ENCODE results near the gene UBE2V1.
"Not testable (repeated sequence)": the region's sequence is repeated elsewhere in the genome, so short reads cannot be mapped to it uniquely, and the experiment has no call there.

The UBE2V1 gene

GRCh38 chr20:50092436-50092835, 20.5 kb downstream of the UBE2V1 start:
- DNase-seq = no peak

GRCh38 chr20:50089787-50090177, 23.2 kb downstream of the UBE2V1 start:
- DNase-seq = no peak

- DNase-seq = no peak
Measured at GRCh38 chr20:50089140-50089786, 23.7 kb downstream of the UBE2V1 start.

GRCh38 chr20:50088022-50088421, 24.9 kb downstream of the UBE2V1 start:
- DNase-seq = no peak

DNA sequence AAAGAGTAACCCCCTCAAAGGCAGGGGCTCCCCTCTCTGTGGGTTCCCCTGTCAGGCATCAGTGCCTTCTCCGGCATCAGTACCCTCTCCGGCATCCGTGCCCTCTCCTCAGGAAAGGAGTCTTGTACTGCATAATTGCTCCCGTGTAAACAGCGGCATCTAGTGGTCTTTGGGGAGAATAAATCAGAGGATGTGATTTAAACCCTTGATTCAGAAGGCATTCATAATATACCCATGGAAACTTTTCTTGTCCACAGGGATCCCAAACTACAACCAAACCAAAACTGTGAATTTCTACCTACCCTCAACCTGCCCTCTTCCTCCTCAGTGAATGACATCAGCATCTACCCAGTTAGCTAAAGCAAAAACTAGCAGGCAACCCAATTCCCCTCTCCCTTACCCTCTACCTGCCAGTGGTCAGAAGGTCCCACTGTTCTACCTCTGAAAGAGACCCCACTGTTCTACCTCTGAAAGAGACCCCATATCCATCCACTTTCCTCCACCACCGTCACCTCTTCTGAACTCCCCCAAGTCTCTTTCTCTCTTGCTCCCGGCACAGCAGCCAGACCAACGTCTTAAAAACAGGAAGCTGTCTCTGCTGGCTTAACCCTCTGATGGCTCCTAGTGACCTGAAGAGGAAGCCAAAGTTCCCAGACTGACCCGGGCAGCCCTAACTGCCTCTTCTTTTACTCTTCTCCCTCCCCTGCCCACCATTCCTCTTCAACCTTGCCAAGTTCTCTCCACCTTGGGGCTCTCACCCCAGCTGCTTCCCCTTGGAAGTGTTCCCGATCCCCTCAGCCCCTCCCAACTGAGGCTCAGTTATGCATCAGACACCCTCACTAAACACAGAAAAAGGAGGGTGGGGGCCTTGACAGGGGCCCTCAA, 27.2 kb downstream of the UBE2V1 start:
- no peak for DNase-seq

GRCh38 chr20:50085146-50085480, 27.8 kb downstream of the UBE2V1 start:
- DNase-seq = no peak

DNA sequence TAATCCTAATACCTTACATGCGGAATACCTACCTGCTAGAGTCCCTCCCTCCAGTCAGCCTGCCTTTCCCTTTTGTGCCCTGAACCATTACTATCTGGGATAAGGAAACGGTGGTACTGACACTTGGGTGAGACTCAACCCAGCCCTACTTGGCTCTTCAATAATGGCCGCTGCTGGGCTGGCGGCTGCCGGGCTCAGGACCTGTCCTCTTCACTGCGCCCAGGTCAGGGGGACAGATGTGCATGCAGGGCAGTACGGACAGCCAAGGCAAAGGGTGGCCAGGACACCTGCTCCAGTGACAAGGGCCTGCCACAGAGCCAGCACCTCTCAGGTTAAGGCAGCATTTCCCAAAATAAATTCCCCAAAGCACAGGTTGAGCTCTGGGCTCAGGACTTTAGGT, 29.9 kb downstream of the UBE2V1 start:
- DNase-seq = no peak

GRCh38 chr20:50082056-50082455, 30.9 kb downstream of the UBE2V1 start:
- not testable (repeated sequence) for DNase-seq

GRCh38 chr20:50077818-50078601, 34.9 kb downstream of the UBE2V1 start:
- DNase-seq = no peak

- DNase-seq = no peak
Measured at GRCh38 chr20:50073500-50073899, 39.5 kb downstream of the UBE2V1 start.

- peak; percentile 79 for DNase-seq
Measured at GRCh38 chr20:50071039-50071888, 41.7 kb downstream of the UBE2V1 start.

DNA sequence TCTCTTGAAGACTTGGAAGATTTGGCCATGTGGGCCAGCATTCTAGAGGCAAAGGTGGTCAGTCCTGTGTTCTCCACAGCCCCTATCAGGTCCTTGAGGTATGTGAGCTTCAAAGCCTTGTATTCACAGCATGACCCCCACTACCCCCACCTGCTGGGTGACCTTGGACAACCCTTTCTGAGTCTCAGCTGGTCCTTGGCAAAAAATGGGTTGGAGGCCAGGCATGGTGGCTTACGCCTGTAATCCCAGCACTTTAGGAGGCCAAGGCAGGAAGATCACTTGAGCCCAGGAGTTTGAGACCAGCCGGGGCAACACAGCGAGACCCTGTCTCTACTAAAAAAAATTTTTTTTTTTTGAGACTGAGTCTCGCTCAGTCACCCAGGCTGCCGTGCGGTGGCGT, 42.6 kb downstream of the UBE2V1 start:
- DNase-seq = no peak

DNA sequence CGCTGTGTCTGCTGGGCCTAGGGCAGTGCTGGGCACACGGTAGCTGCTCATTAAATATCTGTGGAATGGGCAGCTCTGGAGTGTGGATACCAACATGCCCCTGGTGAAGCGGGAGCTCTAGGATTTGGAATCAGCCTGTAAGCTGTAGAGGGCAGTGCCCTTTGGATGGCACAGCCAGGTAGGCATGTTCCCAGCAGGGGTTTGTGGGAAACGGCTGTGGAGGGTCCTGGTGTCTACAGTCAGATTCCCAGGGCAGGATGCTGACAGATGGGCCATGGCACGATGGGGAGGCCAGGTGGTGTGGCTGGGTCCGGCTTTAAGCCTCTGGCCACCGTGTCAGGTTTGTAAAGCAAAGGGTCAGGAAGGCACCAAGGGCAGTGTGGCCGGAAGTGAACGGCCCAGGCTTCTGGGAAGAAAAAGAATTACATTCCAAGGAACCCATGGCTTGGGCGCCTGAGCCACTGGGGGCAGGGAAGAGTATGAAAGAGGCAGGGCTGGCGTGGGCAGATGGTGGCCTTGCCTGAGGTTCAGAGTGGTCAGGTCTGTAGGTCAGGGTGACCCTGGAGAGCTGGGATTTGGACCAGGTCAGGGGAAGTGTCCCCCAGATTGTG, 44.8 kb downstream of the UBE2V1 start:
- no peak for DNase-seq

- DNase-seq = no peak
Measured at GRCh38 chr20:50067461-50067860, 45.5 kb downstream of the UBE2V1 start.

DNA sequence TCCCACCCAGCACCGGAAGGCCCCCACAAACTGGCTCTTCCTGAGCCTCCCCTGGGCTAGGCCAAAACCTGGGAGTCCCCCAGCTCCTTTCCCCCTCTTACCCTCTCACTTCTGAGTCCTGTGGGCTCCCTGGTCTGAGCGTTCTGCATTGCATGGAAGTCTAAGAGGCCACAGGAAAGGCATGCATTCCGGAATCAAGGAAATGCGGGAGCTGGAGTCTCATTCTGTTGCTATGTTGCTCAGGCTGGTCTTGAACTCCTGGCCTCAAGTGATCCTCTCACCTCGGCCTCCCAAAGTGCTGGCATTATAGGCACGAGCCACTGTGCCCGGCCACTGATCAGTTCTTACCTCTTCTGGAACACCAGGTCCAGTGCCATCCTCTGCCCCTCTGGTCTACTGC, 45.9 kb downstream of the UBE2V1 start:
- no peak for DNase-seq

DNA sequence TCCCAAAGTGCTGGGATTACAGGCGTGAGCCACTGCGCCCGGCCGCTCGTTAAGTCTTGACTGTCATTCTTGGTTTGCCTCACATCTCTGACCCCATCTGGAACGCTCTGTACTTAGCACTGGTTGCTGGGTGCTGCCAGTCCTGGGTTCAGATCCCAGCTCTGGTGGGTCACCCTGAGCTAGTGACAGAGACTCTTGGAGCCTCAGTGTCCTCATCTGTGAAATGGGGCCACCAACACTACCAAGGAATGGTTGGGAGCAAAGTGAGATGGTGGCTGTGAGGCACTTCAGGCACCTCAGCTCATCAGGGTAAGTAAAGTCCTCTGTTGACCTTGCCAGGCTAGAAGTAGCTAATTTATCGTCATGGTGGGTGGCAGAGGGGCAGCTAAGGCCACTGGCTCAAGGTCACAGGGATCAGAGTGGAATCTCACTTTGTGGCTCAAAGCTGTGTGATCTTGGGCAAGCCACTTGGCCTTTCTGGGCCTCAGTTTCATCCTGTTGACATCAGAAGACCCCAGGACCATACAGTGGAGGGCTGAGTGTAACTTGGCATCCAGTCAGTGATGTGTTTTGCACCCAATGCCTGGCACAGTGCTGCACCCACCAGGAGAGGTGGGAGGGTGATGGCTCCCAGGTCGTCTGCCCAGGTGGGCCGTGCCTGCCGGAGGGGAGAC, 46.7 kb downstream of the UBE2V1 start:
- DNase-seq = no peak

DNA sequence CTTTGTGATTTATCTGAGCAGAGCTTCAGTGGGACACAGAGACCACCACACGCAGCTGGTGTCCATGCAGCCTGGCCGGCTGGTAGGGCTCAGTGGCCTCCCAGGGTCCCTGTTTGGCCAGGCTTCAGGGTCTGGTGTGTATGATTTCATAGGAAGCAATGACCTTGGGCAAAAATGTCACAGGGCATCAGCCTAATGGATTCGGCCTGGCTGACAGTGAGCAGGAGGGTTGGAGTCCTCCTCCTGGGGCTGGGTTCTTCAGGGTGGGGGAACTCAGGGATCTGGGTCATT, 47.7 kb downstream of the UBE2V1 start:
- DNase-seq = no peak

DNA sequence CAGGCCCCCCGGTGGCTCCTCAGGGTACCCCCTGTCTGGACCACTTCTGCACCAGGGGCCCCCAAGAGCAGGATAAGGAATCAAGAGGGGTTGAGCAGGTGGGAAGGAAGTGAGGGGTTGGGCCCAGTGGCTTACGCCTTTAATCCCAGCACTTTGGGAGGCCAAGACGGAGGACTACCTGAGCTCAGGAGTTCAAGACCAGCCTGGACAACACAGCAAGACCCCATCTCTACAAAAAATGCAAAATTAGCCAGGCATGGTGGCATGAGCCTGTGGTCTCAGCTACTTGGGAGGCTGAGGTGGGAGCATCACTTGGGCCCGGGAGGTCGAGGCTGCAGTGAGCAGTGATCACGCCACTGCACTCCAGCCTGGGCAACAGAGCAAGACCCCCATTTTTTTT, 49.2 kb downstream of the UBE2V1 start:
- not testable (repeated sequence) for DNase-seq

DNA sequence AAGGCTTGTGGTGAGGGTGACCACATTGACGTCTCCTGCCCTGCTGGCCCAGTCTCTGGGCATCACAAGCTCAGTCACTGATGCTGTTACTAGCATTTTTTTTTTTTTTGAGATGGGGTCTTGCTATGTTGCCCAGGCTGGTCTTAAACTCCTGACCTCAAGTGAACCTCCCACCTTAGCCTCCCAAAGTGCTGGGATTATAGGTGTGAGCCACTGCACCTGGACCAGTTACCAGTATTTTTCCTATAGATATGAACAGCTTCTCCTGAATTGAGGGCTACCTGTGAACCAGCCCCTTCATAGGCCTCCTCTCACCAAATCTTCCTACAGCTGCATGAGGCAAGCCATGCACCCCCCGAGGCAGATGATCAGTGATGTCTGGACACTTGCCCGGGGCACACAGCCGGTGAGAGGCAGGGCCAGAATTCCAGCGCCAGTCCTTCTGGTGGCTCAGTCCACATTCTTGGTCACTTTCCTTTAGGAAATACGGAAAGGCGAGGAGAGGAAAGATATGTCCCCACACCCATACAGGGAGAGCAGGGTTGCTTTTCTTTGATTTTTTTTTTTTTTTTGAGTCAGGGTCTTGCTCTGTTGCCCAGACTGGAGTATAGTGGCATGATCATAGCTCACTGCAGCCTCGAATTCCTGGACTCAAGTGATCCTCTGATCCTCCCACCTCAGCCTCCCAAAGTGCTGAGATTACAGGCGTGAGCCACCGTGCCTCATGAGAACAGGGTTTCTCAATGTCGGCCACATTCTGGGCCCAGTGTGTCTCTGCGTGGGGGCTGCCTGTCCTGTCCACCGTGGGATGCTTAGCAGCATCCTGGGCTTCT, 50.7 kb downstream of the UBE2V1 start:
- DNase-seq = no peak

- no peak for DNase-seq
Measured at GRCh38 chr20:50061151-50062005, 51.6 kb downstream of the UBE2V1 start.

All from NK-92 treated with Interleukin-12 subunit alpha and Interleukin-12 subunit beta, amount 100 ng/mL, for 24 hours (cell line).